Measurements from ENCODE around the gene FAM170B.

- TF ChIP-seq CTCF (IDR thresholded peaks at IDR 0.05) (no peak), EP300 (IDR thresholded peaks at IDR 0.05) (no peak), POLR2AphosphoS5 (IDR thresholded peaks at IDR 0.05) (no peak)
These were observed 26.5 kb downstream of the FAM170B start for GRCh38 chr10:49107111-49107886.
